Stimulated activated CD4-positive, alpha-beta T cell treated with anti-CD3 and anti-CD28 coated beads, Interleukin-15, amount 100 ng/mL, for 1 hour (primary cell): ENCODE measurements around the gene EYA2.
A peak's percentile ranks its signal among the peaks of the same experiment; 100 is the strongest.

Experiments used
- DNase-seq, 2 donors: peaks; one replicate each; pipeline ENCODE4 v3.0.0-alpha.2; 2020; ENCODE audit warnings: low read depth in 1 of 2, low spot score in 1 of 2

The EYA2 gene

DNA sequence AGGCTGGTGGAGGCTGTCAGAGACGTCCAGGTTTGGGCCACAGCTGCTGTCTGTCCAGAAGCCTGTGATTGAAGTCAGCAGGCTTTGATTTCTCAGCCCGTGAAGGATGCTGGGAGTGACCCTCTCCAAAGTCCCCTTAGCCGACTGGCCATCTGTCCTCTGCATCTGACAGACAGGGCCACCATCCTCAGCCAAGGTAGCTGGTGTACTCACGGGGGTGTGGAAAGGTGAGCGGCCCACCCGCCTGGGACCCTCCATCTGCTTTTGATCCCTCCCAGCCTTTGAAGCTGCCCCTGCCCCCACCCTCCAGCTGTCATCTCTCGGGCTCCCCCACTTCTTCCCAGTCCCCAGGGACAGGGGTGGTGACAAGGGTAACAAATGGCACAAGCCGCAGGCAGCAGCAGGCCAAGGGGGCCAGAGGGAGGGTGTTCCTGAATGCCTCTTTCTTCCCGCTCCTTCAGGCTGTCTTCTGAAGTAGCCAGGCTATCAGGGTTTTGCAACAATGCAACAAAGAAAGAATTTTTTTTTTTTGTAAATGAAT, 84.4 kb downstream of the EYA2 start:
- no peak for DNase-seq

DNA sequence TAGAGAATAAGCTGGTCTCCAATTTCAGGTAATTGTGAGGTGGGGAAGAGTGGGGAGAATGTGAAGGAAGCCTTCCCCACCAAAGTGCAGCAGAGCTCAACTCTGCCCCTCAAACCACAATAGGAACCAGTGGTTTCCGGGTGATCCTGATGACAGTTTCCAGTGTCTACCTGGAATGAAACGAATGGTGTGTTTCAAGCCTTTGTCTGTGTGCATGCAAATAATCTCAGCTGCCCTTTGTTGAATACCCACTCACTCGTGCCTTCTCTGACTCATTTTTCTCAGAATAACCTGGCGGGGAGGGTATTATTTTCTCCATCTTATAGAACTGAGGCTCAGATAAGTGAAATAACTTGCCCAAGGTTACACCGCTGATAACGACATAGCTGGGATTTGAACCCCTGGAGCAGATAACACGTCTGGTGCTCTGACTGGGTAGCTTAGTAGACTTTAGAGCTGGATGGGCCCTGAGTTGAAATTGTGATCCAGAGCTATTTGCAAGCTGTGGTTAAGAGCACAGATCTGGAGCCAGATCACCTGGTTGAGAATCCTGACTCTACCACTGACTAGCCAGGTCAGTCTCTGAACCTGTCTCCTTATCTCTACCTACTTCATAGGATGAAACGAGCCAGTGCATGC, 85.1 kb downstream of the EYA2 start:
- no peak for DNase-seq

- DNase-seq, result no peak
These were observed 86.5 kb downstream of the EYA2 start for GRCh38 chr20:46981184-46981583.

- DNase-seq, result no peak
These were observed 88.8 kb downstream of the EYA2 start for GRCh38 chr20:46983466-46983865.

GRCh38 chr20:46984405-46984804, 89.8 kb downstream of the EYA2 start:
- DNase-seq, result no peak

GRCh38 chr20:46985250-46985649, 90.6 kb downstream of the EYA2 start:
- DNase-seq, result no peak

DNA sequence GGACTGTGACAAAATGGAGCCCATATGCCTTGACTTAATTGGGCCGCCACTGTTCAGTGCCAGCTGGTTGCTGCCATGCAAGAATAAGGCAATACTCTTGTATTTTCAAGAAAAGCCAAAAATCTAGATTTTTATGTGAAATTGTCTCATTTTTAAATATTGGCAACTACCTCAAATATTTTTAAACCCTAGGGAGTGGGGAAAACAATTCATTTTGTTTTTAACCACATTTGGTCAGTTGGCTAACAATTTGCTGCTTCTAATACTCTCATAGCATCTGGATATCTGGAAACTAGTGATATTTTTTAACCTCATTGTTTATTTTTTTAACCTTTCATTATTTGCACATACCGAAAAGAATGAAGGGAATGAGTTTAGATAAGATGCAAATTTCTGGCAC, 91.0 kb downstream of the EYA2 start:
- DNase-seq, result no peak

- no peak for DNase-seq
These were observed 92.4 kb downstream of the EYA2 start for GRCh38 chr20:46987001-46987400.

DNA sequence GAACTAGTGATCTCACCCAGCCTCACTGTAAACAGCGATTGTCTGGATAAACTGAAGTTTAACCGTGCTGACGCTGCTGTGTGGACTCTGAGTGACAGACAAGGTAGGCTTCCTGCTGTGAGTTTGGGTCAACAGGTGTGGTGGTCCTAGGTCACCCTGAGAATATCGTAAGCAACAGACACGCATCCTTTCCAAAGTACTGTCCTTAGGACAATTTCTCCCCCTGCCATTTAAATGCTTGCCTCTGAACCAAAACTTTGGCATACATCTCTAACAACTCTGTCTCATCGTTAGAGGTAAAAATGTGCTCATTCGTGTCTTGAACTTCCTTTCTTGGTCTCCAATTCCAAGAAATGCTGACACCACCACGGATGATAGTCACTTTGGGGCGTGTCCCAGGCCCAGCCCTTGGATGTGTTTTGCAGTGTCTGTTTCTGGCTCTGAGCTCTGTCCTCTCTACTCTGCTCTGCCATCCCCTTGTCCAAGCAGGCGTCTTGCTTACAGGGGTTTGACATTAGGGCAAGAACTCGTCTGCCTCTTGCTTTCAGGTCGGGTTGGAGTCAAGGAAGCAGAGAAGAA, 95.5 kb downstream of the EYA2 start:
- no peak for DNase-seq

- no peak for DNase-seq
These were observed 96.0 kb downstream of the EYA2 start for GRCh38 chr20:46990596-46991104.

DNA sequence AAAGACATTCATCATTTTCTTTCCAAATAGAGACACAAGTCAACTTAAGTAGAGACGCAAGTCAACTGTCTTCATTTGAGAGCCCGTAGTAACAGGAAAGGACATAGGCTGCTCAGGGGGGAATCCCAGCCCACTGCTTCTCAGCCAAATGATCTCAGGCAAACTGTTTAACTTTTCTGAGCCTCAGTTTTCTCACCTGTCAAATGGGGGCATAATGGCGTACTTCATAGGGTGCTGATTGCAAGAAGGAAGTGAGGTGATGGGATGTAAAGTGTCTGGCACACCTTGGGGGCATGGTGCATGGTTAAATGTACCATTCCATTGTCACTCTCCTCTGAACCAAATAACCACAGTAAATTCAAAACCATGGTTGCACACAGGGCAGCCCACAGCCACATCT, 96.5 kb downstream of the EYA2 start:
- no peak for DNase-seq

DNA sequence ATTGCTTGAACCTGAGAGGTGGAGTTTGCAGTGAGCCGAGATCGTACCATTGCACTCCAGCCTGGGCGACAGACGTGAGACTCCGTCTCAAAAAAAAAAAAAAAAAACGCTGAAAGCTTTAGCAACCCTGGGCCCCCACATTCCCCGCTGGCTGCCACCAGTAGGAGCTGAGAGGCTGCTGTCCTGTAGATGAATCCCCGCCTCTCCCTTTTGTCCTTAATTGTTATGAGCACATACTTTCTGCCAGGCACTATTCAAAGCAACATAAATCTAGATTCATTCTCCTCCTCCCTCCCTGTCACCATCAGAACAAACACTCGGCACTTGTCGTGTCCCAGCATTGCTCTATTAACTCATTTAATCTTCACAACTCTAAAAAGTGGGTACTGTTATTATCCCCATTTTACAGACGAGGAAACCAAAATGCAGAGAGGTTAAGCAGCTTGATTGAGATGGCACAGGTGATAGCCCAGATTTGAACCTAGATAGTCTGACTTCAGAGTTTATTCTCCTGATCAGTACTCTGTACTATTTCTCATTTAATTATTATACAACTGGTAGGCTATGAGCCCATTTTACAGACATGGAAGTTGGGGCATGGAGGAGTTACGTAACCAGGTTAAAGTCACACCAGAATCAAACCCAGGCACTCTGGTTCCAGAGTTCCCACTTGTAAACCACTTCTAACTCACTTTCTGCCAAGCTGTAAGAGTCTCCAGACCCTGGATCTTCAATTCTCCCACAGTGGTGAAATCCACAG, 97.4 kb downstream of the EYA2 start:
- DNase-seq, result no peak

GRCh38 chr20:46992640-46993035, 98.0 kb downstream of the EYA2 start:
- no peak for DNase-seq

DNA sequence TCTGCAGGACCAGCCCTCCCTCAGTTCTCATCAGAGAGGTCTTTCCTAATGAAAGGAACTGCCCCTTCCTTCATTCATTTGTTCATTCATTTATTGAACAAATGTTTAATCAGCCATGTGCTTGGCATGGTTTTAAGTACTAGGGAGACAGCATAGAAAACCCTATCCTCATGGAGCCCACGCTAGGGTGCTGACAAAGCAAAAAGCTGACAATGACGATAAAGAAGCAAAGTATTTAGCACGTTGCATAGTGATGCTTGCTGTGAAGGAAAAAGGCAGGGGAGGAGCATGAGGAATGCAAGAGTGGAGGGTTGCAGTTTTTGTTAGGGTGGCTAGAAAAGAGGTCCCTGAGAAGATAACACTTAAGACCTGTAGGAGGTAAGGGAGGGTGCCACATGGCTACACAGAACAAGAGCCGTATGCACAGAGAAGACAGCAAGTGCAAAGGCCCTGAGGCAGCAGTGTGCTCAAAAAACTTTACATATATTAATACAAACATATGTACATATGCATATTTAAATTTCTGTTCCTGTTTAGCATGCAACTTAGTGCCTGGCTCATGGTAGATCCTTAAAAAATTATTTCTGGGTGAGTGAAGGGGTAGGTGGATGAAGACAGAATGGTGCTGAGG, 98.9 kb downstream of the EYA2 start:
- no peak for DNase-seq

- DNase-seq, result peak in 1 of 2 donors; percentile 19
These were observed 99.7 kb downstream of the EYA2 start for GRCh38 chr20:46994341-46994740.

- no peak for DNase-seq
These were observed 101.0 kb downstream of the EYA2 start for GRCh38 chr20:46995561-46996142.

GRCh38 chr20:46997187-46997586, 102.5 kb downstream of the EYA2 start:
- DNase-seq, result no peak

GRCh38 chr20:46998477-46999240, 104.0 kb downstream of the EYA2 start:
- no peak for DNase-seq

DNA sequence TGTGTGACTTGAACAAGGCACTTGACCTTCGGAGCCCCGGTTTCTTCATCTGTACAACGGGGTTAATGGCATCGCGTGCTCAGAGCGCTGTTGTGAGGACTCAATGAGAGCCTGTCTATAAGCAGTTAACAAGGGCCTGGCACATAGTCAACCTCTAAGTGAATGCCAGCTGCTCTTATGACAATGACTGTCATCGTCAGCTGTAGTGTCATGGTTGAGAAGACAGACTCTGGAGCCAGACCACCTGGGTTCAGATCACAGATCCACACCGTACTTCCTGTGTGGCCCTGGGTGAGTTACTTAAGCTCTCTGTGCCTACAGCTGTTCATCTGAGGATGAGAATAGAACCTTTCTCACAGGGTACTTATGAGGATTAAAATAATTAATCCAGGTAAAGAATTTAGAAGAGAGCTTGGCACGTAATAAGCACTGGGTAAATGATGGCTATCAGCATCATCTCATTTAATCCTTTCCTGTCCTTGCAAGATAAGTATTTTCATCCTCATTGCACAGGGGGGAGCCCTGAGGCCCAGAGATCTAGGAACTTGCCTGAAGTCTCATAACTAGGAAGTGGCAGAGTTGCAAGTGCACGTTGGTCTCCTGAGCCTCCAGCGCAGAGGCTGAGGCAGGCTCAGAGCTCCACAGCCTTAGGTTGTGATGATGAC, 105.3 kb downstream of the EYA2 start:
- DNase-seq, result no peak

DNA sequence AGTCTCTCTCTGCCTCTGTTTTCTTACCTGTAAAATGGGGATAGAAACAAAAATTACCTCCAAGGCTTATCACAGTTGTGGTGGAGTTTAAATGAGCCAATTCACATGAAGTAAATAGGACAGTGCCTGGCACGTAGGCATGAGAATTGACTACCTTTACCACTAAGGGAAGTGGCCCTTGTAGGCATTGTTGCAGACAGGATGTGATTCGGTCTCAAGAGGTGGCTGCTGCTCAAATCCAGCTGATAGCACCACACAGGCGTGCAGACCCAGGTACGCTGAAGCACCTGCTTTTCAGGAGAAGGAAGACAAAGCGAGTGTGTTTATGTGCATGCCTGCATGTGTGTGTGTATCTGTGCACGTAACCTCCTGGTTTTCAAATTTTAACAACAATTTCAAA, 108.6 kb downstream of the EYA2 start:
- no peak for DNase-seq
